Measurements from ENCODE around the gene CD2BP2. TPM values are rescaled to one million over a fixed set of nuclear protein-coding genes. Genes with fewer than 3 reads are reported as not detected.

Gene CD2BP2
- polyA plus RNA-seq, 1 donor (not counting 4 experiments of a cell fraction or from before 2014, with no cell fraction given), result 49.5 TPM

Other genes with a start within 250 kb of the CD2BP2 start
- 0.68 to 1.8 TPM (median 1.1 TPM) in 3 replicates for gene GDPD3, start 241.8 kb downstream of the CD2BP2 start, polyA plus RNA-seq
- 42.0 to 64.9 TPM (median 60.8 TPM) in 3 replicates for gene MAPK3, start 232.1 kb downstream of the CD2BP2 start, polyA plus RNA-seq
- 2.8 to 5.5 TPM (median 3.0 TPM) in 3 replicates for gene CORO1A, start 171.7 kb downstream of the CD2BP2 start, polyA plus RNA-seq
- gene BOLA2B, start 161.6 kb downstream of the CD2BP2 start, polyA plus RNA-seq, result 41.0 to 170 TPM (median 70.4 TPM) in 3 replicates
- gene SLX1A, start 161.4 kb downstream of the CD2BP2 start, polyA plus RNA-seq, result 2.3 to 9.0 TPM (median 5.4 TPM) in 3 replicates
- gene SULT1A3, start 156.1 kb downstream of the CD2BP2 start, polyA plus RNA-seq, result 4.7 to 10.1 TPM (median 8.0 TPM) in 3 replicates
- 1.0 to 2.0 TPM (median 1.6 TPM) in 3 replicates for gene NPIPB13, start 106.8 kb downstream of the CD2BP2 start, polyA plus RNA-seq
- gene TBC1D10B, start 15.2 kb upstream of the CD2BP2 start, polyA plus RNA-seq, result 8.6 to 20.0 TPM (median 8.9 TPM) in 3 replicates
- gene MYL11, start 19.5 kb upstream of the CD2BP2 start, polyA plus RNA-seq, result 0.82 TPM in 1 of 3 replicates, not detected in the others
- 0.04 TPM in 1 of 3 replicates, not detected in the others for gene SEPTIN1, start 27.3 kb upstream of the CD2BP2 start, polyA plus RNA-seq
- 3.7 to 4.3 TPM (median 3.7 TPM) in 3 replicates for gene ZNF48, start 40.1 kb upstream of the CD2BP2 start, polyA plus RNA-seq
- 2.8 to 4.1 TPM (median 4.0 TPM) in 3 replicates for gene ZNF771, start 52.3 kb upstream of the CD2BP2 start, polyA plus RNA-seq
- gene DCTPP1, start 74.7 kb upstream of the CD2BP2 start, polyA plus RNA-seq, result 68.5 to 95.8 TPM (median 88.5 TPM) in 3 replicates
- 33.2 to 38.1 TPM (median 36.5 TPM) in 3 replicates for gene SEPHS2, start 90.6 kb upstream of the CD2BP2 start, polyA plus RNA-seq
- gene ITGAL, start 117.4 kb upstream of the CD2BP2 start, polyA plus RNA-seq, result not detected in 3 replicates
- gene ZNF768, start 171.3 kb upstream of the CD2BP2 start, polyA plus RNA-seq, result 10.9 to 16.6 TPM (median 13.7 TPM) in 3 replicates
- gene ZNF747, start 179.6 kb upstream of the CD2BP2 start, polyA plus RNA-seq, result 2.2 to 4.3 TPM (median 2.7 TPM) in 3 replicates
- gene ZNF764, start 203.1 kb upstream of the CD2BP2 start, polyA plus RNA-seq, result 1.6 to 2.3 TPM (median 1.6 TPM) in 3 replicates
- 3.8 to 4.9 TPM (median 4.3 TPM) in 3 replicates for gene ZNF688, start 216.4 kb upstream of the CD2BP2 start, polyA plus RNA-seq
- gene ZNF785, start 230.4 kb upstream of the CD2BP2 start, polyA plus RNA-seq, result 3.4 to 4.6 TPM (median 4.1 TPM) in 3 replicates

All from keratinocyte (primary cell).